Measurements from ENCODE around the gene FOXJ1.

GRCh38 chr17:76088868-76089576 lies 52.0 kb downstream of the FOXJ1 start:
- TF ChIP-seq TAF1 (IDR thresholded peaks at IDR 0.05; ENCODE audit: borderline replicate concordance, insufficient read depth, low read length) = no peak
- no peak for TF ChIP-seq SIN3A (IDR thresholded peaks at IDR 0.05; ENCODE audit: borderline replicate concordance, insufficient read depth, low read length)
- no peak for TF ChIP-seq POLR2AphosphoS5 (IDR thresholded peaks at IDR 0.05; ENCODE audit: low read depth, low read length)

Measured in PFSK-1 (cell line).